ENCODE results near the gene RAB6B. TPM values are rescaled to one million over a fixed set of nuclear protein-coding genes. Genes with fewer than 3 reads are reported as not detected.

Gene RAB6B
- total RNA-seq, 1 experiment from 2014 or later, result 0.18 TPM

DNA sequence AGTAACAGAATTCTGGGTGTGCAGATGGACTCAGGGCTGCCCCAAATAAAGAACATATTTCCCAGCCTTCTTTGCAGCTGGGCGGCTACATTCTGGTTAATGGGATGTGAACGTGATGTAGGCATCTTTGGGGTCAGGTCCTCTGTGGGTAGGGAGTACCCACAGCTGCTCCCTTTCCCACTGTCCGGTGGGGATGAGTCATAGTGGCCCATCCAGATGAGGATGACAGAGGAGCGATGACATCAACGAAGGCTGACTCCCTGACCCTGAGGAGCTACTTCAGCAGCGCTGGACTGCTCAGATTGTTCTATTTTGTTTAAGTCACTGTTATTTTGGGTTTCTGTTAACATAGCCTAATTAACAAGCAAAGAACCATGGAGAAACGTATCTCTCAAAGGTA lies 52.0 kb downstream of the RAB6B start:
- H3K4me3 ChIP-seq, result no peak overlapping the region
- H3K27me3 ChIP-seq (replicated peaks), result peaks cover 5% of the 10 kb centered on the region; the same call in 1 of the 2 replicates
- no peaks in the 10 kb centered on the region for H3K36me3 ChIP-seq
- no peak for DNase-seq (ENCODE audit: low read depth in 1 of 2, low spot score in 2 of 2)
- no peaks in the 10 kb centered on the region for H3K9me3 ChIP-seq (replicated peaks)
- no peaks in the 10 kb centered on the region for H3K4me1 ChIP-seq (replicated peaks)
- no peak overlapping the region for H3K27ac ChIP-seq

DNA sequence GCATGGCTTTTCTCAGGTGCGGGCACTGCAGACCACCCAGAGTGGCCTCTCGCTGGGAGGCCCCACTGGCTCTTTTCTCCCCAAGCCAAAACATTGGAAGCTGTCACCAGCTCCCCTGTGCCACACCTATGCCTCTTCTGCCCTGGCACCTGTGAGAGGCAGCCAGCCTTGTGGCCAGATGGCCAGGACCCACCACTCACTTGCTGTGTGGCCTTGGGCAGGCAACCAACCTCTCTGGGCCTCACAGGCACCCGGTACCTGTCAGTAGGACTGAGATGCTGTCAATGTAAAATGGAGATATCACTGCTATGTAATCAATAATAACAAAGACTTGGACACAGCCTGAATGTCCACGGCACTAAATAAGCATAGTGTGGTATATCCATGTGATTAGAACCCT lies 53.5 kb downstream of the RAB6B start:
- H3K4me1 ChIP-seq (replicated peaks), result no peaks in the 10 kb centered on the region

DNA sequence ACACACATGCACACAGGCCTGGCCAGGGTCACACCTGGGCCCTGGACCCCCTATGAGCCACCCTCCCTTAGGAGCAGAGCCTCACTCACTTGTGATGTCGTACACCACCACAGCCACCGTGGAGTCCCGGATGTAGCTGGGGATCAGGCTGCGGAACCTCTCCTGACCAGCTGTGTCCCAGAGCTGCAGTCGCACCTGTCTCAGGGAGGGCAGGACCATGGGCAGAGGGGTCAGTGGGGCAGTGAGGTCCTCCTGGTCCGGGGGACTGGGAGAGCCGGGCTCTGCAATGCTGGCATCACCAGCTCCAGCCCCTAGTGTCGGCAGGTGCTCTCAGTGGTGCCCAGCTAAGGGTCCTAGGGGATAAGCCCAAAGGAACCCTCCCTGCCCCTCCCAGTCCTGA lies 54.5 kb downstream of the RAB6B start:
- Histone ChIP-seq H3K27me3 (replicated peaks) (no peaks in the 10 kb centered on the region), H3K4me1 (replicated peaks) (no peaks in the 10 kb centered on the region), H3K27ac (no peak overlapping the region), H3K9me3 (replicated peaks) (no peaks in the 10 kb centered on the region), H3K4me3 (no peak overlapping the region), H3K36me3 (no peaks in the 10 kb centered on the region)
- DNase-seq (ENCODE audit: low read depth in 1 of 2, low spot score in 2 of 2), result no peak

More for the DNA sequence above, 53.5 kb downstream of the RAB6B start:
- DNase-seq (ENCODE audit: low read depth in 1 of 2, low spot score in 2 of 2), result no peak
- H3K27me3 ChIP-seq (replicated peaks), result 0 out of 2 replicates have a peak, but pooled peaks cover 5% of the 10 kb centered on the region
- H3K27ac ChIP-seq, result no peak overlapping the region
- no peaks in the 10 kb centered on the region for H3K9me3 ChIP-seq (replicated peaks)
- H3K4me3 ChIP-seq, result no peak overlapping the region
- no peaks in the 10 kb centered on the region for H3K36me3 ChIP-seq

DNA sequence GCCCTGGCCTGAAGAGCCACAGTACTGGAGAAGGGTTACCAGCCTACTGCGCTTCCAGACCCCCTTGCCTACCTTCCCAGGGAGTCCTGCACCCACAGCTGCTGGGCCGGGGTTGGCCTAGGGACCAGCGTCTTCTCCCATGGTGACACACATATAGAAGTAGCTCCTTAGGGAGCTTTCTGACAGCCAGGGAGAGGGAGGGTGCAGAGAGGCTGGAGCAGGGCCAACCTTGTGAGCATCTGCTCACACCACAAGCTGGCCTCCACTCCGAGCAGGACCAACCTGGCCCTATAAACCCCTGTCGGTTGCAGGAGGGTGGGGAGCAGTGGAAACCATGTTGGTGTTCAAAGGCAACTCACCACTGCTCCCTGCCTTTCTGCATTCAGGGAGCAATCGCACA lies 54.9 kb downstream of the RAB6B start:
- Histone ChIP-seq H3K27me3 (replicated peaks) (no peaks in the 10 kb centered on the region), H3K4me3 (no peak overlapping the region), H3K4me1 (replicated peaks) (no peaks in the 10 kb centered on the region), H3K36me3 (no peaks in the 10 kb centered on the region), H3K9me3 (replicated peaks) (no peaks in the 10 kb centered on the region), H3K27ac (no peak overlapping the region)
- DNase-seq (ENCODE audit: low read depth in 1 of 2, low spot score in 2 of 2), result no peak

DNA sequence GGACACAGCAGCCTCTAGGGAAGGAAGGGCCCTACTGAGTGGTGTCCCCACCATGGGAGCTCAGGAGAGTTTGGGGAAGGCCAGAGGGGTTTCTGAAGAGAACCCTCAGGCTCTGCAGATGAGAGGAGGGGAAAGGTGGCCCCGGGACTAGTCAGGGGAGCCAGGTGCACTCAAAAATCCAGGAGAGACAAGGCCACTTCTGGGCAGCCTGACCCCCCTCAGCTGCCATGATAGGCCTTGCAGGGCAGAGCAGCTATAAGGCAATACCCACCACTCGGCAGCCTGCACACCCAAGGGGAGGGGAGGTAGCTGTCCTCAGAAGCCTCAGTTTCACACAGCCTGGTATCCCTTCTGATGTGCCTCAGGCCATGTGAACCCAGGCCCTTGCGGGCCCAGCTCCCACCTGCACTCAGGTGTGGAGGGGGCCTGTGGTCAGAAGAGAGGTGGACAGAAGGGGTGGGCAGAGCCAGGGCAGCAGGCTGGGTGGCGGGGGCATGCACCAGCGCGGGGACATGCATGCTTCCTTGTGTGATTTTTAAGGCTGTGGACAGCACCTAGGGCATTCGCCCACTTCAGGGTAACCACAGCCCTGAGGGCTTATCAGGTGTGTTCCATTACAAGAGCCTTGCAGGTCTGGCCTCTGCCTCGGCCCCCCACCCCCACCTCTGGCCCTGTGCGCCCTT lies 55.5 kb downstream of the RAB6B start:
- no peaks in the 10 kb centered on the region for H3K27me3 ChIP-seq (replicated peaks)
- no peaks in the 10 kb centered on the region for H3K4me1 ChIP-seq (replicated peaks)
- no peaks in the 10 kb centered on the region for H3K36me3 ChIP-seq
- no peak overlapping the region for H3K4me3 ChIP-seq
- H3K9me3 ChIP-seq (replicated peaks), result no peaks in the 10 kb centered on the region
- DNase-seq (ENCODE audit: low read depth in 1 of 2, low spot score in 2 of 2), result no peak
- H3K27ac ChIP-seq, result no peak overlapping the region

DNA sequence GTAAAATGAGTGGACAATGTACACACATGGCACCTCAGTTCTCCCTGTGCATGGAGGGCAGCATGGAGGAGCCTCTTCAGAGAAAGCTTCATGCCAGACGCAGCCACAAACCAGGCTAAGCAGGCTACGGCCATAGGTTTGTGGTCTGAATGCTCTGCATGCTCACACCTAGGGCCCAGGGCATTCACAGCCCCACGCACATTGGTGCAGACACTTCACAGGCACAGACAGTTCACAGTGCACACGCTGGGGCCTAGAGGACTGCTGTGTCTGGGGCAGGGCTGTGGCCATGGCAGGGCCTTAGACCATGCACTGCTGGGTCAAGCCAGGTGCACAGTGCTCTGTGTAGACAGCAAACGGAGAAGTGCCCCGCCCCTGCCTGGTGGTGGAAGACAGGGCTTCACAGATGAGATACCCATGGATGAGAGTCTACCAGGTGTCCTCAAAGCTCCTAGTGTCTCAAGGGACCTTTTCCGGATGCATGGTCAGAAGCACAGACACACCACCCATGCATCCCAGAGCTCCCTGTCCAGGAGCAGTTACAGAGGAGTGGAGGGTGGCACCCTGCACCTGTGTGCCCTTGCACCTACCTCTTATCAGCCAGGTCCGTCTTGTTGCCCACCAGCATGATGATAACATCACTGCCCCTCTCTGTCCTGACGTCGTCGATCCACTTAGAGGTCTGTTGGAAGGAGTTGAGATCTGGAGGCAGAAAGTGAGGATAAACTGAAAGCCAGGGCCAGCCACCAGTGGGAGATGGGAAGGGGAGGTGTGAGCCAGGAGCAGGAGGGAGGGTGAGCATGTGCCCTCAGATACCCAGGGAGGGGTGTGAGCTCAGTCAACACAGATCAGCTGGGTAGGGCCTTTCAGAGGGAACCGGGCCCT lies 56.5 kb downstream of the RAB6B start:
- Histone ChIP-seq H3K4me1 (replicated peaks) (no peaks in the 10 kb centered on the region), H3K36me3 (no peaks in the 10 kb centered on the region), H3K27ac (no peak overlapping the region), H3K9me3 (replicated peaks) (no peaks in the 10 kb centered on the region), H3K27me3 (replicated peaks) (no peaks in the 10 kb centered on the region), H3K4me3 (no peak overlapping the region)
- no peak for DNase-seq (ENCODE audit: low read depth in 1 of 2, low spot score in 2 of 2)

DNA sequence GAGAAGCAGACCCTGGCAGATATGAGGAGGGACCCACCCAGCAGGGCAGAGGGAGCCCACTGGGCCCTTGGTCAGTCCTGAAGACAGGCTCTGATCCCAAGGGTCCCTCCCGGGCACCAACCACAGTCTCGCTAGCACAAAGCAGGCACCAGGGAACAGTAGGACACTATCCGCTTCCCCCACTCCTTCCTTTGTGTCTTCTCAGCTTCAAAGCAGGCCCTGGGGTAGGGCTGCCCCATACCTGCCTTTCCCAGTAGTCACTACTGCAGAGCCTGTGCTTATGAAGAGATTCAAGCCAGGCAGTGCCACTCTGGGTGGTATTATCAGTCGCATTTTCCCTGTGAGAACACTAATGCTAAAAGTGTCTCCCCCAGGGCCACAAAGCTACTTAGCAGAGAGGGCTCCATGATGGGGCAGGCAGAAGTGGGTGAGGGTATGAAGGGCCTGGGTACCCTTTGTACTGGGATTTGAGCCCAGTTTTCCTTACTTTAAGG lies 57.3 kb downstream of the RAB6B start:
- Histone ChIP-seq H3K4me1 (replicated peaks) (no peaks in the 10 kb centered on the region), H3K9me3 (replicated peaks) (no peaks in the 10 kb centered on the region), H3K36me3 (no peaks in the 10 kb centered on the region), H3K27ac (no peak overlapping the region), H3K4me3 (no peak overlapping the region), H3K27me3 (replicated peaks) (no peaks in the 10 kb centered on the region)
- DNase-seq (ENCODE audit: low read depth in 1 of 2, low spot score in 2 of 2), result no peak

DNA sequence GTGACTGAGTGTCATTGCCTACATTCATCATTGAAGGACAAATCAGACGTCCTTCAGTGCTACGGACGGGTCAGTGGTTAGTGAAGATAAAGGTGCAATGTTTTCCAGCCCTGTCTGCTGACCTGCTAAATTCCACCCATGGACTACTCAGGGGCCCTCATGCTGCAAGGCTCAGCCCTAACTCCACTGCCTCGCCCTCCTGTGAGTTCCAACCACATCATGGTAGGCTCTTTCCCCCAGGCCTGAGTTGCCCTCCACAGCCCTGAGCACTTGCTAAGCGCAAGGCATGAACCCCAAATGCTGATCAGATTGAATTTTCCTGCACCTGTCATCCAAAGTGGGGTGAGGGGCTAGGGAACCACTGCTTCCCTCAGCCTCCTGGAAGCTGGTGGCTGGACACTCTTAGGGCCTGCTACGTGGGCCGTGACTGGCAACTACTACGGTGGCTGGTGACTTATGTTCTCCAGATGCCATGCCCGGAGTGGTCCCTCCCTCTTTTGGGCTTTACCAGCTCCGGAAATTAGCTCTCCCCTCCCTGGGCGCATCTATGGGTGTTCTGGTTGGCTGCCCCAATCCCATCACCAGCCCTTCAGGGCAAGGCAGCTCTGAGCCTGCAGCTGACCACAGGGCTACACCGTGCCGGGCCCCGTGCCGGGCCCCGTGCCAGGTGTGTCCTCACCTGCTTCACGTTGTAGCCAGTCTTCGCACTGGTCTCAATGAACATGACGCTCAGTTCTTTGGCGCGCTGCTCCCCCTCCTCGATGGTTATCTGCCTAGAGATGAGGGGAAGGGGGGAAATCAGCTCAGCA lies 58.0 kb downstream of the RAB6B start:
- Histone ChIP-seq H3K27ac (no peak overlapping the region), H3K27me3 (replicated peaks) (no peaks in the 10 kb centered on the region), H3K4me1 (replicated peaks) (no peaks in the 10 kb centered on the region), H3K9me3 (replicated peaks) (no peaks in the 10 kb centered on the region), H3K36me3 (no peaks in the 10 kb centered on the region), H3K4me3 (no peak overlapping the region)
- DNase-seq (ENCODE audit: low read depth in 1 of 2, low spot score in 2 of 2), result no peak

DNA sequence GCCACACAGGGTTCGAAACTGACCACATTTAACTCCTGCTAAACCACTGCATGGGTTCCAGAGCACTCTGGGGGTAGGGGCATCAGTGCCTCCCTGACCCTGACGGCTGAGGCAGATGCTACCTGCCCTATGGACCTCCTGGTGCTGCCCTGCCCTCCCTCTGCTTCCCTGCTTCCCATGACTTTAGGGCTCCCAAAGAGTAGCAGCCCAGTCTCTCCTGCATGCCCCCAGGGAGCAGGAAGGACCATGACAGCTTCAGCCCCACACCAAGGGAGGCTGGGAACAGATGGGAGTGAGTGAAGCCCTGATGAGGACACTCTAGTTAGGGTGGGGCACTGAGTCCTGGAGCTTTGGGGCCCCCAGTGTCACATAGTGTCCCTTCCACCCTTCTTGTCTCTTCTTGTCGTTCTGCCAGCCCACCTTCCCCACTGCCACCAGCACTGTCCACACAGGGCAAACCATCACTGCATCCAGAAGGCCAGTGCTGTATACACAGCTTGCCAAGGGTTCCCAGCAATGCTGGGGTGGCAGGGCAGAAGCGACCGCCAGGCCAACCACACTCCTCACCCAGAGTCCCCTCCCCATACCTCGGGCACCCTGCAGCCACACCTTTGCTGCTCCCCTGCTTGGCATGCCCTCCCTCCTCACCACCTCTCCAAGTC lies 59.1 kb downstream of the RAB6B start:
- Histone ChIP-seq H3K9me3 (replicated peaks) (no peaks in the 10 kb centered on the region), H3K27me3 (replicated peaks) (no peaks in the 10 kb centered on the region), H3K4me1 (replicated peaks) (no peaks in the 10 kb centered on the region), H3K4me3 (no peak overlapping the region), H3K27ac (no peak overlapping the region), H3K36me3 (no peaks in the 10 kb centered on the region)
- no peak for DNase-seq (ENCODE audit: low read depth in 1 of 2, low spot score in 2 of 2)

DNA sequence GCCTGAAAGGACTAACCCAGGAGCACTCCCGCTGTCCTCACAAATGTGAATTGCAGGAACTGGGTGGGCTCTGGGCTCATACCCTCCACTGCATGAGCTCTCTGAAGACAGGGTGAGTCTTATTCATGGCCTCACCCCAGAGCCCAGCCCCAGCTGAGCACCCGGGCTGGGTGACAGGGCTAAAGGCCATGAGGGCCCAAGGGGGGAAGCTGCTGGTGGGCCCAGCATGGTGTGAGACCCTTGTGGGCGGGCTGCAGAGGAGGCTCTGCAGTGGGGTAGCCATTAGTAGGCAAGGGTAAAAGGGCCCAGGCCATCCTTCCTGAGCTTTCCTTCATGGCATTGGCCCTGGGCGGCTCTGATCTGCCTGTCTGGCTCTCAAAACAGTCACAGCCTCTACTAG lies 59.7 kb downstream of the RAB6B start:
- Histone ChIP-seq H3K4me1 (replicated peaks) (no peaks in the 10 kb centered on the region), H3K4me3 (no peak overlapping the region), H3K36me3 (no peaks in the 10 kb centered on the region), H3K27ac (no peak overlapping the region), H3K27me3 (replicated peaks) (no peaks in the 10 kb centered on the region), H3K9me3 (replicated peaks) (no peaks in the 10 kb centered on the region)
- no peak for DNase-seq (ENCODE audit: low read depth in 1 of 2, low spot score in 2 of 2)

DNA sequence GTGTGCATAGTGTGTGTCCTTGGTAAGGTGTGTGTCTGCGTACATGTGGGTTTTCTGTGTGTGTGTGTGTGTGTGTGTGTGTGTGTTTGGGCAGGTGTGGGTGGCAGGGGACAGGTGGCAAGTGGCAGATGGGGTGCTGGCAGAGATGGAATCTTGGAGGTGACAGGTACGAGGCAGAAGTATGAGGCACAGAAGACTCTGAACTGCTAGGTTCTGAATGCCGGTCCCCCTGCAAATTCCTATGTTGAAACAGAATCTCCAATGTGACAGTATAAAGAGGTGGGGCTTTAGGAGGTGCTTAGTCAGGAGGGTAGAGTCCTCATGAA lies 60.3 kb downstream of the RAB6B start:
- Histone ChIP-seq H3K4me3 (no peak overlapping the region), H3K36me3 (no peaks in the 10 kb centered on the region), H3K27ac (no peak overlapping the region), H3K9me3 (replicated peaks) (no peaks in the 10 kb centered on the region), H3K27me3 (replicated peaks) (no peaks in the 10 kb centered on the region), H3K4me1 (replicated peaks) (no peaks in the 10 kb centered on the region)
- no peak for DNase-seq (ENCODE audit: low read depth in 1 of 2, low spot score in 2 of 2)

DNA sequence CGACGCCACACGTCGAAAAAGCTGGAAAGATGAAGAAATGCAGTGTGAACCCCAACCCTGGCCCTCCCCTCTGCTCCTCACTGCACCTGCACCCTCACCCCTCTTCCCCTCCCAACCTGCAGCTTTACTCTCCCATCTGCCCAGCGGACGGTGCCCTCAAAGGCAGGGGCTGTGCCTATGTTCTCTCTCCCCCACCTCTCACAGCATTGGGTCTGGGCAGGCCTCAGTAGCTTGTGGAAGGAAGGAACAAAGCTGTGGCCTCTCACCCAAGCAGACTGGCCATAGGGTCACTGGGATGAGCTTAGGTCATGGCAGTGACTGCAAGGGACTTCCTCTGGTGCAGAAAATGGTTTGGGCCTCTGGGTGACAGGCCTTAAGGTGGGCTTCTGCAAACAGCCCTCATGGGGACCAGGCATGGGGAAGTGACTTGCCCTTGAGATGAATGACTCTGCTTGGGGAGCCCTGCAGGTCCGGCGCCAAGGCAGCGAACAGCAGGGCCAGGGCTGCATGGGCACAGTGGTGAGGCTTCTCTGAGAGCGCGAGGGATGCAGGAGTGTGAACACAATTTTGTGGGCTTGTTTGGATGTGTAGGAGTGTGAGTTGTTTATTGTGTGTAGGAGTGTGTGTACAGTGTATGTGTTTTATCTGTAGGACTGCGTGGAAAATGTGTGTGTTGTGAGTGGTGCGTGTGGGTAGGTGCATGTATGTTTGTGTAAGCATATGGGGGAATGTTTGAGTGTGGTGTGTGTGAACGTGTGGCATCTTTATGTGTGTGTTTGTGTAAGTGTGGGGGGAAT lies 60.9 kb downstream of the RAB6B start:
- Histone ChIP-seq H3K4me3 (no peak overlapping the region), H3K4me1 (replicated peaks) (no peaks in the 10 kb centered on the region), H3K36me3 (no peaks in the 10 kb centered on the region), H3K27ac (no peak overlapping the region), H3K27me3 (replicated peaks) (no peaks in the 10 kb centered on the region), H3K9me3 (replicated peaks) (no peaks in the 10 kb centered on the region)
- no peak for DNase-seq (ENCODE audit: low read depth in 1 of 2, low spot score in 2 of 2)
